ENCODE measurements around the gene GRAMD1A.

GRCh38 chr19:35005256-35005977, 5.3 kb downstream of the GRAMD1A start:
- TF ChIP-seq CTCF (conservative IDR thresholded peaks at IDR 0.05; ENCODE audit: low read length) (no peak), EZH2phosphoT487 (IDR thresholded peaks at IDR 0.05; ENCODE audit: borderline replicate concordance, low read depth, low read length) (no peak)
